Adipocyte (in vitro differentiated cells): ENCODE measurements around the gene ERCC5.
A peak's percentile ranks its signal among the peaks of the same experiment; 100 is the strongest.

ENCODE experiments used
- DNase-seq: peaks from one replicate; pipeline ENCODE4 v3.0.0-alpha.2; 2015; ENCODE audit warnings: low read depth
- H3K27me3 ChIP-seq: replicated peaks from 2 replicates; pipeline ENCODE4 v1.7.0; 2013; ENCODE audit warnings: mild to moderate bottlenecking, low read length, moderate library complexity; ENCODE audit not compliant: control insufficient read depth, insufficient read depth
- H3K36me3 ChIP-seq: 2 replicates; pipeline ENCODE4 v1.7.0; 2013; ENCODE audit warnings: low read length, mild to moderate bottlenecking, moderate library complexity; ENCODE audit not compliant: control insufficient read depth, insufficient read depth, severe bottlenecking
- H3K4me1 ChIP-seq: 2 replicates; pipeline ENCODE4 v1.7.0; 2013; ENCODE audit warnings: mild to moderate bottlenecking, low read length, moderate library complexity; ENCODE audit not compliant: control insufficient read depth, insufficient read depth
- H3K4me3 ChIP-seq: 2 replicates; pipeline ENCODE4 v1.7.0; 2013; ENCODE audit warnings: mild to moderate bottlenecking, low read length, moderate library complexity
- H3K9ac ChIP-seq: 2 replicates; pipeline ENCODE4 v1.7.0; 2013; ENCODE audit warnings: mild to moderate bottlenecking, low read length, moderate library complexity
- H3K9me3 ChIP-seq: 2 replicates; pipeline ENCODE4 v1.7.0; 2013; ENCODE audit warnings: mild to moderate bottlenecking, low read length, moderate library complexity; ENCODE audit not compliant: control insufficient read depth

Gene ERCC5

GRCh38 chr13:102845630-102846260 lies at the start of gene ERCC5:
ERCC5 (plus strand) TSS chr13:102846032; CDS start chr13:102846267, 235 bp downstream.
- H3K36me3 ChIP-seq, result no peaks in the 10 kb centered on the region
- H3K9ac ChIP-seq, result peak within 1 kb of the TSS; percentile 100
- peak; percentile 97 for DNase-seq
- H3K9me3 ChIP-seq, result no peaks in the 10 kb centered on the region
- H3K27me3 ChIP-seq, result no peaks in the 10 kb centered on the region
- H3K4me1 ChIP-seq, result peaks cover 28% of the 10 kb centered on the region
- peak within 1 kb of the TSS; percentile 99 for H3K4me3 ChIP-seq

GRCh38 chr13:102798581-102799425 lies 47.0 kb upstream of the ERCC5 start, which contains the start of the genes BIVM and POGLUT2:
BIVM (plus strand) TSS chr13:102799119; CDS start chr13:102807268, 8,149 bp downstream.
POGLUT2 (minus strand) TSS chr13:102798976; CDS start chr13:102798670, 306 bp downstream.
- peak within 1 kb of the TSS; percentile 93 for H3K4me3 ChIP-seq
- no peaks in the 10 kb centered on the region for H3K27me3 ChIP-seq
- DNase-seq, result peak; percentile 96
- no peaks in the 10 kb centered on the region for H3K36me3 ChIP-seq
- H3K4me1 ChIP-seq, result peaks cover 20% of the 10 kb centered on the region
- H3K9me3 ChIP-seq, result no peaks in the 10 kb centered on the region
- H3K9ac ChIP-seq, result peak within 1 kb of the TSS; percentile 92

- Histone ChIP-seq H3K27me3 (no peaks in the 10 kb centered on the region), H3K4me1 (peaks cover 20% of the 10 kb centered on the region), H3K9ac (peak overlapping the region; percentile 92), H3K9me3 (no peaks in the 10 kb centered on the region), H3K36me3 (no peaks in the 10 kb centered on the region), H3K4me3 (peak overlapping the region; percentile 93)
- peak; percentile 55 for DNase-seq
Measured at GRCh38 chr13:102799426-102800144, 46.2 kb upstream of the ERCC5 start.

DNA sequence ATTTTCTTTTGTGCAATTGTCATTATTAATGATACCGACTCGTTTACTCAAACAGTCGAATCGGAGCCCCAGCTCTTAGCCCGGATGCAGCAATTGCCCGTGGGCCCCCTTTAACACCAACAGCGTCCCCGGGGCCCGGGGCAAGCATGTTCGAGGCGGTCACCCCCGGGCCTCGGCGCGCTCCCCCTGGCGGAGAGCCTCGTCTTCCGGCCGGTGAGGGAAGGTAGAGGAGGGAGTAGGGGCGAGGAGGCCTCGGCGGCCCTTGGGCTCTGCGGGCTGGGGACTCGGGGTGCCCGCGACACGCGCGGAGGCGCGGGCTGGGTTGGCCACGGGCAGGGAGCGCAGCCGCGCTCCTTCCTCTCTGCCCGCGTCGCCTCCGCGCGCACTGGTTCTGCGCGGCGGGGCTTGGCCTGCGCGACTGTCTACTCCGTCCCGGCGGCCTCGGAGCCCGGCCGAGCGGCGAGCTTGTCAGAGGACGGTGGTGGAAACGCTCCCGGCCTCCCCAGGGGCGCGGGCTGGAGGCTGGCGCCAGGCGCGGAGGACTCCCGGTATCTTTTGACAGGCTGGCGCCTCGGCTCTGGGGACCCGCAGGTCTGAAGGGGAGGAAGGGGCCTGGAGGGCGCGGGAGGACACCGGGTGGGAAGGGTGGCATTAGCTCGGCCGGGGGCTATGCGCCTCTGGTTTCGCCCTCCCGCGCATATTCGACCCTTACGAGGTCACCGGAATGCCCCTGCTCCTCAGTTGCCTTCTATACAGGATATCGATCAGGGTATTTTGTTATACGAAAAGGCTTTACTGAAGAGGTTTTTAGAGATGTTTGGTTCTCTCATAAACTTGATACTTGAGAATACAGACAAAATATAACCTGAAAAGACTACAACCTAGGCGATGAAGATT lies 45.4 kb upstream of the ERCC5 start:
- peak overlapping the region; percentile 92 for H3K9ac ChIP-seq
- peak; percentile 92 for DNase-seq
- no peaks in the 10 kb centered on the region for H3K27me3 ChIP-seq
- H3K36me3 ChIP-seq, result no peaks in the 10 kb centered on the region
- H3K9me3 ChIP-seq, result no peaks in the 10 kb centered on the region
- H3K4me3 ChIP-seq, result peak overlapping the region; percentile 93
- peaks cover 20% of the 10 kb centered on the region for H3K4me1 ChIP-seq

DNA sequence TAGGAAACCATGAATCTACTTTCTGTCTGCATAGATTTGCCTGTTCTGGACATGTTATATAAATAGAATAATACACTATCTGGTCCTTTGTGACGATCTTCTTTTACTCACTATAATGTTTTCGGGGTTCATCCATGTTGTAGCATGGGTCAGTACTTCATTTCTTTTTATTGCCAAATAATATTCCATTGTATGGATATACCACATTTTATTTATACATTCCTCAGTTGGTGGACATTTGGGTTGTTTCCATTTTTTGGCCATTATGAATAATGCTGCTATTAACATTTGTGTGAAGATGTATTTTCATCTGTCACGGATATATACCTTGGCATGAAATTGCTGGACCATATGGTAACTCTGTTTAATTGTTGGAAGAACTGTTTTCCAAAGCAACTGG lies 40.2 kb upstream of the ERCC5 start:
- Histone ChIP-seq H3K9me3 (peaks cover 6% of the 10 kb centered on the region), H3K27me3 (no peaks in the 10 kb centered on the region), H3K36me3 (peaks cover 16% of the 10 kb centered on the region), H3K4me3 (no peak overlapping the region), H3K4me1 (peaks cover 15% of the 10 kb centered on the region), H3K9ac (no peak overlapping the region)
- no peak for DNase-seq

DNA sequence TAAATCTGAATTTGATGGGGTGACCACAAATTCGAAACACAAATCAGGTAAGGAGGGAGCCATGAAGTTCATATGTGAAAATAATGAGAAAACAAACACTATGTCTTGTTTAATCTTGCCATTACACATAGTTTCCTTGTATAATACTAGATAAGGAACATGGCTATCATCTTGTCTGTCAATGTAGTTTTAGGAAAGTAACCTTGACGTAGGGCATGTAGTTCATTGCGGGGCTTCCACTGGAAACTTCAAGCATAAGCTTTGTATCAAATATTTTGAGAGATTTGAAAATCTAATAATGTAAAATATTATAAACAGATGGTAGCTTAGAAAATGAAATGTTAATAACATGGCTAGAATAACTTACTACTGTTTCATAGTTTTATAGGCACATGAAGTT lies 38.1 kb upstream of the ERCC5 start:
- H3K9ac ChIP-seq, result no peak overlapping the region
- H3K4me3 ChIP-seq, result no peak overlapping the region
- H3K4me1 ChIP-seq, result peaks cover 4% of the 10 kb centered on the region
- H3K9me3 ChIP-seq, result peaks cover 12% of the 10 kb centered on the region
- no peaks in the 10 kb centered on the region for H3K27me3 ChIP-seq
- DNase-seq, result no peak
- peaks cover 22% of the 10 kb centered on the region for H3K36me3 ChIP-seq

- peaks cover 12% of the 10 kb centered on the region for H3K9me3 ChIP-seq
- peaks cover 11% of the 10 kb centered on the region for H3K4me1 ChIP-seq
- H3K27me3 ChIP-seq, result no peaks in the 10 kb centered on the region
- peaks cover 27% of the 10 kb centered on the region for H3K36me3 ChIP-seq
- H3K9ac ChIP-seq, result no peak overlapping the region
- no peak overlapping the region for H3K4me3 ChIP-seq
- no peak for DNase-seq
Measured at GRCh38 chr13:102812611-102813287, 33.1 kb upstream of the ERCC5 start.

DNA sequence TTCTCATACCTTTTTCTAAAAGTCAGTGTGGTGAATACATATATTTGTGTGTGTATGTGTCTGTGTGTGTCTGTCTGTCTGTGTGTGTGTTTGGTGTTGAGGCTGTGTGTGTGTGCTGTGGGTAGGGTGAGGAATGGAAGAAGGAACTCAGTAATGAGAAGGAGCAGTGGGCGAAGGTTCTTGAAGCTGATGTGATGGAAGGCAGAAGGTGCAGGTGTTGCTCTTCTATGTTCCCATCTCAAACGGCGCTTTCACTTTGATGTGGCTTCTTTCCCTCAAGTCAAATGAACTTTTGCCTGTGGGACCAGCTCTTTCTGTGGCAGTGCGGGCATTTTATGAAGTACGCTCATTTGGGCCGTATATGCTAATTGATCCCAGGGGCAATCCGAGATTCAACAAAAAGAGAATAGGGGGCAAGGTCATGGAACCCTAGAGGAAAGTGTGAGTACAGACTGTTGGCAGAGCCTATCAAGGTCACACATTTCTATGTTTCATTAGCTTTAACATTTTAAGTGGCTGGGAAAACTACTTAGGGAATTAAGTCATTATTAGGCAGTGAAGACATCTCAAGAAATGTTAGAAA lies 31.7 kb upstream of the ERCC5 start:
- H3K36me3 ChIP-seq, result peaks cover 21% of the 10 kb centered on the region
- no peak overlapping the region for H3K9ac ChIP-seq
- H3K9me3 ChIP-seq, result peaks cover 12% of the 10 kb centered on the region
- DNase-seq, result no peak
- H3K27me3 ChIP-seq, result no peaks in the 10 kb centered on the region
- no peak overlapping the region for H3K4me3 ChIP-seq
- H3K4me1 ChIP-seq, result peaks cover 14% of the 10 kb centered on the region

DNA sequence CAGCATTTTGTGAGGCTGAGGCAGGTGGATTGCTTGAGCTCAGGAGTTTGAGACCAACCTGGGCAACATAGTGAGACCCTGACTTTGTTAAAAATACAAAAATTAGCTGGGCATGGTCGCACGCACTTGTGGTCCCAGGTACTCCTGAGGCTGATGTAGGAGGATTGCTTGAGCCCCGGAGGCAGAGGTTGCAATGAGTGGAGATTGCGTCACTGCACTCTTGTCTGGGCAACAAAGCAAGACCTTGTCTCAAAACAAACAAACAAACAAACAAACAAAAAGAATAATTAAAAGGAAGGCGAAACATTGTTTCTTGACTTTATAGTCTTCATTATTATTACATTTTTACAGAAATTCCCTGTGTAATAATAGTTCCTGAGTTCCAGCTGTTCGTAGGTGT lies 31.0 kb upstream of the ERCC5 start:
- no peak overlapping the region for H3K4me3 ChIP-seq
- H3K9ac ChIP-seq, result no peak overlapping the region
- H3K27me3 ChIP-seq, result no peaks in the 10 kb centered on the region
- peaks cover 21% of the 10 kb centered on the region for H3K36me3 ChIP-seq
- no peak for DNase-seq
- peaks cover 17% of the 10 kb centered on the region for H3K4me1 ChIP-seq
- peaks cover 12% of the 10 kb centered on the region for H3K9me3 ChIP-seq

GRCh38 chr13:102815788-102816187 lies 30.0 kb upstream of the ERCC5 start:
- H3K36me3 ChIP-seq, result peaks cover 14% of the 10 kb centered on the region
- no peak overlapping the region for H3K9ac ChIP-seq
- H3K4me3 ChIP-seq, result no peak overlapping the region
- H3K9me3 ChIP-seq, result peaks cover 5% of the 10 kb centered on the region
- H3K27me3 ChIP-seq, result no peaks in the 10 kb centered on the region
- no peak for DNase-seq
- peaks cover 18% of the 10 kb centered on the region for H3K4me1 ChIP-seq
